WTC11 (cell line): Measurements from ENCODE around the gene BCLAF1.

Experiments
- CREM ChIP-seq: sonication (generic); formaldehyde crosslinking; IDR thresholded peaks from 2 replicates; pipeline ENCODE4 v1.8.1; 2022; ENCODE audit warnings: mild to moderate bottlenecking, missing genetic modification reagents, moderate library complexity
- CTCF ChIP-seq: fragments of 200-600 bp; IDR thresholded peaks from 2 replicates; pipeline ENCODE4 v1.8.0; 2022; ENCODE audit warnings: antibody characterized with exemption
- ETV6 ChIP-seq: sonication (generic); formaldehyde crosslinking; IDR thresholded peaks from 2 replicates; pipeline ENCODE4 v1.8.1; 2022; ENCODE audit warnings: mild to moderate bottlenecking, missing genetic modification reagents
- IRF2 ChIP-seq: sonication (generic); formaldehyde crosslinking; IDR thresholded peaks from 2 replicates; pipeline ENCODE4 v1.8.0; 2022; ENCODE audit warnings: low read depth, missing genetic modification reagents, borderline replicate concordance
- JUN ChIP-seq: sonication (generic); formaldehyde crosslinking; IDR thresholded peaks from 2 replicates; pipeline ENCODE4 v1.8.0; 2023; ENCODE audit warnings: mild to moderate bottlenecking, missing genetic modification reagents
- SP1 ChIP-seq: sonication (generic); formaldehyde crosslinking; conservative IDR thresholded peaks from 2 replicates; pipeline ENCODE4 v1.8.1; 2022; ENCODE audit warnings: missing genetic modification reagents
- USF1 ChIP-seq: sonication (generic); formaldehyde crosslinking; IDR thresholded peaks from 2 replicates; pipeline ENCODE4 v1.8.0; 2022; ENCODE audit warnings: mild to moderate bottlenecking, missing genetic modification reagents
- ZBTB43 ChIP-seq: sonication (generic); formaldehyde crosslinking; IDR thresholded peaks from 2 replicates; pipeline ENCODE4 v1.8.1; 2023; ENCODE audit warnings: mild to moderate bottlenecking, missing genetic modification reagents
- ZNF138 ChIP-seq: sonication (generic); formaldehyde crosslinking; conservative IDR thresholded peaks from 2 replicates; pipeline ENCODE4 v1.8.1; 2022; ENCODE audit warnings: mild to moderate bottlenecking, moderate library complexity, missing genetic modification reagents
- ZNF232 ChIP-seq: sonication (generic); formaldehyde crosslinking; IDR thresholded peaks from 2 replicates; pipeline ENCODE4 v1.8.0; 2022; ENCODE audit warnings: mild to moderate bottlenecking, missing genetic modification reagents
- TF ChIP-seq, protein P1 (sequence below): sonication (generic); formaldehyde crosslinking; IDR thresholded peaks from 2 replicates; pipeline ENCODE4 v1.8.0; 2022; ENCODE audit warnings: mild to moderate bottlenecking, missing genetic modification reagents

GRCh38 chr6:136294621-136295020 lies 5.0 kb upstream of the BCLAF1 start:
- TF ChIP-seq CREM (CRISPR knock-in tag) (no peak), USF1 (CRISPR knock-in tag) (no peak), CTCF (no peak), ZNF232 (CRISPR knock-in tag) (no peak), ETV6 (CRISPR knock-in tag) (no peak), ZNF138 (CRISPR knock-in tag) (no peak), JUN (CRISPR knock-in tag) (no peak), IRF2 (CRISPR knock-in tag) (no peak), ZBTB43 (CRISPR knock-in tag) (no peak), SP1 (no peak)
- TF ChIP-seq, protein P1, sequence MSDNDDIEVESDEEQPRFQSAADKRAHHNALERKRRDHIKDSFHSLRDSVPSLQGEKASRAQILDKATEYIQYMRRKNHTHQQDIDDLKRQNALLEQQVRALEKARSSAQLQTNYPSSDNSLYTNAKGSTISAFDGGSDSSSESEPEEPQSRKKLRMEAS = no peak
